Measurements from ENCODE around the gene IFIT1B. TPM values are rescaled to one million over a fixed set of nuclear protein-coding genes. Genes with fewer than 3 reads are reported as not detected.

IFIT1B gene
- polyA plus RNA-seq, 1 donor (not counting 4 experiments of a cell fraction or from before 2014, with no cell fraction given) = not detected

DNA sequence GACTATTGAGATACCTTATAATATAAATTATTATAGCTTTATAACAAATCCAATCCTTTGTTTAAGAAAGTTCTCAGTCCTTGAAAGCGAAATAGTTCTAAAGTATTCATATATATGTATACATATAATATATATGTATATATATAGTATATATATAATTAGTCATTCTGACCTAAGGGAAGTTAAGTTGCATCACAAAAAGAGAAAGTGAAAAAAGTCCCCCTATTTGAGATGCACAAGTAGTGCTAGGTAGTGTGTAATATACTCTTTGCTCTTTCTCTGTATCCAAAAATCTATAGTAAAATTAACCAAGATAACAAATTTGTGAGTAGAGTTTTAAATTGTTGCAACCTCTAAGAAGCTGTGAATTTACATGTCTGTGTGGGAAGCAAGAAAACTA is 13.3 kb upstream of the IFIT1B start:
- FAIRE-seq = no peak
- H3K4me2 ChIP-seq (ENCODE audit: control insufficient read depth, extremely low read depth, insufficient read depth, low read depth, low read length) = no peak overlapping the region
- H2AFZ ChIP-seq (ENCODE audit: control insufficient read depth, low read length) = no peak overlapping the region
- H3K9me1 ChIP-seq (ENCODE audit: control insufficient read depth, extremely low read depth, insufficient read depth, low read length) = no peaks in the 10 kb centered on the region
- H3K79me2 ChIP-seq (ENCODE audit: control insufficient read depth, insufficient read depth, low read length) = no peaks in the 10 kb centered on the region
- no peaks in the 10 kb centered on the region for H3K36me3 ChIP-seq (ENCODE audit: control insufficient read depth in 2 of 2, extremely low read depth in 1 of 2, insufficient read depth in 2 of 2, low read length in 2 of 2)
- H3K9ac ChIP-seq (ENCODE audit: control insufficient read depth, extremely low read depth, insufficient read depth, low read length) = no peak overlapping the region
- H3K4me3 ChIP-seq (ENCODE audit: control insufficient read depth in 2 of 3, extremely low read depth in 1 of 3, insufficient read depth in 2 of 3, low read depth in 1 of 3, low read length in 3 of 3) = no peak overlapping the region
- no peak for DNase-seq (ENCODE audit: low read depth, low spot score)
- dilution Hi-C loops (cut with MboI; ENCODE audit: extremely low pct_ligation_motif_present, low sequenced_read_pairs) = no loop called here
- H4K20me1 ChIP-seq (ENCODE audit: control insufficient read depth, extremely low read depth, insufficient read depth, low read length) = no peaks in the 10 kb centered on the region
- TF ChIP-seq EZH2 (IDR thresholded peaks at IDR 0.05; ENCODE audit: low read length) = no peak
- TF ChIP-seq, protein P1, sequence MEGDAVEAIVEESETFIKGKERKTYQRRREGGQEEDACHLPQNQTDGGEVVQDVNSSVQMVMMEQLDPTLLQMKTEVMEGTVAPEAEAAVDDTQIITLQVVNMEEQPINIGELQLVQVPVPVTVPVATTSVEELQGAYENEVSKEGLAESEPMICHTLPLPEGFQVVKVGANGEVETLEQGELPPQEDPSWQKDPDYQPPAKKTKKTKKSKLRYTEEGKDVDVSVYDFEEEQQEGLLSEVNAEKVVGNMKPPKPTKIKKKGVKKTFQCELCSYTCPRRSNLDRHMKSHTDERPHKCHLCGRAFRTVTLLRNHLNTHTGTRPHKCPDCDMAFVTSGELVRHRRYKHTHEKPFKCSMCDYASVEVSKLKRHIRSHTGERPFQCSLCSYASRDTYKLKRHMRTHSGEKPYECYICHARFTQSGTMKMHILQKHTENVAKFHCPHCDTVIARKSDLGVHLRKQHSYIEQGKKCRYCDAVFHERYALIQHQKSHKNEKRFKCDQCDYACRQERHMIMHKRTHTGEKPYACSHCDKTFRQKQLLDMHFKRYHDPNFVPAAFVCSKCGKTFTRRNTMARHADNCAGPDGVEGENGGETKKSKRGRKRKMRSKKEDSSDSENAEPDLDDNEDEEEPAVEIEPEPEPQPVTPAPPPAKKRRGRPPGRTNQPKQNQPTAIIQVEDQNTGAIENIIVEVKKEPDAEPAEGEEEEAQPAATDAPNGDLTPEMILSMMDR (optimal IDR thresholded peaks at IDR 0.05 in 1 of 3, IDR thresholded peaks at IDR 0.05 in 1 of 3, conservative IDR thresholded peaks at IDR 0.05 in 1 of 3; ENCODE audit: extremely low read depth in 1 of 3, insufficient read depth in 2 of 3, low read length in 3 of 3) = no peak
- H3K4me1 ChIP-seq (ENCODE audit: control insufficient read depth, extremely low read depth, insufficient read depth, low read length) = no peaks in the 10 kb centered on the region
- H3K9me3 ChIP-seq (ENCODE audit: control insufficient read depth, low read depth, low read length) = no peaks in the 10 kb centered on the region
- no peak overlapping the region for H3K27ac ChIP-seq (ENCODE audit: control insufficient read depth, insufficient read depth, low read length)
- H3K27me3 ChIP-seq (ENCODE audit: control insufficient read depth, extremely low read depth, insufficient read depth, low read length) = no peaks in the 10 kb centered on the region

GRCh38 chr10:89367529-89367928 is 10.3 kb upstream of the IFIT1B start:
- Histone ChIP-seq H3K4me2 (ENCODE audit: control insufficient read depth, extremely low read depth, insufficient read depth, low read depth, low read length) (no peak overlapping the region), H3K9me1 (ENCODE audit: control insufficient read depth, extremely low read depth, insufficient read depth, low read length) (no peaks in the 10 kb centered on the region), H3K4me3 (ENCODE audit: control insufficient read depth in 2 of 3, extremely low read depth in 1 of 3, insufficient read depth in 2 of 3, low read depth in 1 of 3, low read length in 3 of 3) (no peak overlapping the region), H3K9me3 (ENCODE audit: control insufficient read depth, low read depth, low read length) (no peaks in the 10 kb centered on the region), H3K27me3 (ENCODE audit: control insufficient read depth, extremely low read depth, insufficient read depth, low read length) (no peaks in the 10 kb centered on the region), H3K4me1 (ENCODE audit: control insufficient read depth, extremely low read depth, insufficient read depth, low read length) (no peaks in the 10 kb centered on the region), H3K27ac (ENCODE audit: control insufficient read depth, insufficient read depth, low read length) (no peak overlapping the region), H3K9ac (ENCODE audit: control insufficient read depth, extremely low read depth, insufficient read depth, low read length) (no peak overlapping the region), H3K79me2 (ENCODE audit: control insufficient read depth, insufficient read depth, low read length) (no peaks in the 10 kb centered on the region), H2AFZ (ENCODE audit: control insufficient read depth, low read length) (no peak overlapping the region), H3K36me3 (ENCODE audit: control insufficient read depth in 2 of 2, extremely low read depth in 1 of 2, insufficient read depth in 2 of 2, low read length in 2 of 2) (no peaks in the 10 kb centered on the region), H4K20me1 (ENCODE audit: control insufficient read depth, extremely low read depth, insufficient read depth, low read length) (no peaks in the 10 kb centered on the region)
- no peak for DNase-seq (ENCODE audit: low read depth, low spot score)
- TF ChIP-seq EZH2 (IDR thresholded peaks at IDR 0.05; ENCODE audit: low read length) = no peak
- TF ChIP-seq, protein P1 (optimal IDR thresholded peaks at IDR 0.05 in 1 of 3, IDR thresholded peaks at IDR 0.05 in 1 of 3, conservative IDR thresholded peaks at IDR 0.05 in 1 of 3; ENCODE audit: extremely low read depth in 1 of 3, insufficient read depth in 2 of 3, low read length in 3 of 3) = no peak
- FAIRE-seq = no peak
- dilution Hi-C loops (cut with MboI; ENCODE audit: extremely low pct_ligation_motif_present, low sequenced_read_pairs) = no loop called here
